CD14-positive monocyte (primary cell): ENCODE measurements around the gene RHOT2. TPM values are rescaled to one million over a fixed set of nuclear protein-coding genes. Genes with fewer than 3 reads are reported as not detected.

ENCODE experiments used
- DNase-seq, 3 donors: peaks; one replicate each; pipeline ENCODE4 v3.0.0-alpha.2; 2011 to 2022
- H2AFZ ChIP-seq: 2 replicates; pipeline ENCODE4 v1.6.0; 2012; ENCODE audit warnings: mild to moderate bottlenecking, low read depth, low read length, inconsistent platforms; ENCODE audit not compliant: insufficient read depth, poor library complexity, severe bottlenecking
- H3K27ac ChIP-seq, 2 donors: 1 replicate in 1 of 2; 2 replicates in 1 of 2; pipeline ENCODE4 v1.5.1; 2012 to 2013; ENCODE audit warnings: low read length in 2 of 2, control low read depth in 1 of 2, inconsistent platforms in 1 of 2, low read depth in 1 of 2, mild to moderate bottlenecking in 1 of 2
- H3K27me3 ChIP-seq, 2 donors: one replicate each; pipeline versions ENCODE4 v1.6.0 to v1.6.1; 2011 to 2013; ENCODE audit warnings: low read length in 2 of 2; ENCODE audit not compliant: control insufficient read depth in 2 of 2, insufficient read depth in 2 of 2
- H3K36me3 ChIP-seq, 2 donors: replicated peaks in 1 of 2; 1 replicate in 1 of 2; 2 replicates in 1 of 2; pipeline versions ENCODE4 v1.5.1 to v1.6.1; 2012 to 2013; ENCODE audit warnings: low read length in 2 of 2, control low read depth in 1 of 2, inconsistent platforms in 1 of 2, mild to moderate bottlenecking in 1 of 2; ENCODE audit not compliant: insufficient read depth in 2 of 2, control insufficient read depth in 1 of 2
- H3K4me1 ChIP-seq, 2 donors: 1 replicate in 1 of 2; 2 replicates in 1 of 2; pipeline versions ENCODE4 v1.5.1 to v1.6.1; 2012 to 2013; ENCODE audit warnings: low read length in 2 of 2, control low read depth in 1 of 2, inconsistent platforms in 1 of 2, mild to moderate bottlenecking in 1 of 2, moderate library complexity in 1 of 2; ENCODE audit not compliant: insufficient read depth in 2 of 2, control insufficient read depth in 1 of 2
- H3K4me2 ChIP-seq: replicated peaks from 2 replicates; pipeline ENCODE3; 2012; ENCODE audit warnings: low read length, moderate library complexity, mild to moderate bottlenecking; ENCODE audit not compliant: poor library complexity, severe bottlenecking; ENCODE audit errors: extremely low read depth
- H3K4me3 ChIP-seq, 3 experiments: fragments of 200-600 bp in 1 of 3; sonication (generic) in 1 of 3; replicated peaks in 1 of 3; 1 replicate in 2 of 3; 2 replicates in 1 of 3; pipeline ENCODE4 v1.5.1; 2011 to 2013; ENCODE audit warnings: low read length in 3 of 3, mild to moderate bottlenecking in 3 of 3, control low read depth in 2 of 3, low read depth in 2 of 3, inconsistent platforms in 1 of 3, moderate library complexity in 1 of 3
- H3K79me2 ChIP-seq: 2 replicates; pipeline ENCODE4 v1.6.0; 2012; ENCODE audit warnings: mild to moderate bottlenecking, control low read depth, inconsistent platforms, low read length, moderate library complexity; ENCODE audit not compliant: insufficient read depth
- H3K9ac ChIP-seq: 2 replicates; pipeline ENCODE4 v1.6.0; 2017; ENCODE audit warnings: low read length, mild to moderate bottlenecking; ENCODE audit not compliant: insufficient read depth, poor library complexity, severe bottlenecking
- H3K9me3 ChIP-seq, 2 donors: replicated peaks in 1 of 2; 1 replicate in 1 of 2; 2 replicates in 1 of 2; pipeline versions ENCODE4 v1.5.1 to v1.6.1; 2012 to 2013; ENCODE audit warnings: low read length in 2 of 2, control low read depth in 1 of 2; ENCODE audit not compliant: control insufficient read depth in 1 of 2, insufficient read depth in 1 of 2
- H4K20me1 ChIP-seq: 2 replicates; pipeline ENCODE4 v1.6.0; 2012; ENCODE audit warnings: mild to moderate bottlenecking, low read length, control low read depth, moderate library complexity; ENCODE audit not compliant: insufficient read depth
- H3K27ac Mint-ChIP-seq, 7 donors: one replicate each; pipeline ENCODE4 v1.8.0; 2020; ENCODE audit warnings: mild to moderate bottlenecking in 7 of 7, mixed read lengths in 7 of 7, moderate library complexity in 6 of 7, inconsistent platforms in 2 of 7
- H3K27me3 Mint-ChIP-seq, 3 donors: one replicate each; pipeline ENCODE4 v1.8.0; 2021 to 2022; ENCODE audit warnings: low read depth in 3 of 3, mild to moderate bottlenecking in 3 of 3, mixed read lengths in 3 of 3, moderate library complexity in 3 of 3, inconsistent platforms in 1 of 3
- H3K36me3 Mint-ChIP-seq, 2 donors: one replicate each; pipeline ENCODE4 v1.8.0; 2020; ENCODE audit warnings: mixed read lengths in 2 of 2, inconsistent platforms in 1 of 2, mild to moderate bottlenecking in 1 of 2
- H3K4me1 Mint-ChIP-seq: one replicate; pipeline ENCODE4 v1.8.0; 2020; ENCODE audit warnings: mild to moderate bottlenecking, mixed read lengths
- H3K4me3 Mint-ChIP-seq, 2 donors: one replicate each; pipeline ENCODE4 v1.8.0; 2020; ENCODE audit warnings: mild to moderate bottlenecking in 2 of 2, mixed read lengths in 2 of 2, moderate library complexity in 1 of 2
- H3K9me3 Mint-ChIP-seq, 7 donors: one replicate each; pipeline ENCODE4 v1.8.0; 2020 to 2022; ENCODE audit warnings: mixed read lengths in 7 of 7, mild to moderate bottlenecking in 6 of 7, moderate library complexity in 6 of 7, inconsistent platforms in 2 of 7
- CTCF ChIP-seq: fragments of 200-600 bp; IDR thresholded peaks from one replicate; pipeline ENCODE4 v1.8.0; 2022; ENCODE audit warnings: antibody characterized with exemption, mild to moderate bottlenecking
- WGBS: methylation state at CpG from one replicate; pipeline ENCODE4 v1.1.5; 2013; ENCODE audit warnings: missing lambda C conversion rate; ENCODE audit not compliant: insufficient coverage; 5-methylcytosine and 5-hydroxymethylcytosine counted together
- intact Hi-C, 2 donors: fragments of 100-400 bp; cut with micrococcal nuclease; formaldehyde crosslinking; loops; one replicate each; pipeline versions ENCODE4 v1.15.0 to v1.15.1; 2023
- polyA plus RNA-seq, 3 donors: library from polyadenylated mRNA; depleted of rRNA in 1 of 3; unstranded in 2 of 3; stranded (reverse) in 1 of 3; fragments of 300-500 nt in 2 of 3; fragments of >200 nt in 1 of 3; fragmentation: Illumina TruSeq in 2 of 3; gene quantifications; 1 replicate in 2 of 3; 2 replicates in 1 of 3; pipeline ENCODE4 v1.2.3, GENCODE V29; 2012 to 2021

The RHOT2 gene
- polyA plus RNA-seq, 3 donors, result 25.4 to 276 (median 26.3) TPM

DNA sequence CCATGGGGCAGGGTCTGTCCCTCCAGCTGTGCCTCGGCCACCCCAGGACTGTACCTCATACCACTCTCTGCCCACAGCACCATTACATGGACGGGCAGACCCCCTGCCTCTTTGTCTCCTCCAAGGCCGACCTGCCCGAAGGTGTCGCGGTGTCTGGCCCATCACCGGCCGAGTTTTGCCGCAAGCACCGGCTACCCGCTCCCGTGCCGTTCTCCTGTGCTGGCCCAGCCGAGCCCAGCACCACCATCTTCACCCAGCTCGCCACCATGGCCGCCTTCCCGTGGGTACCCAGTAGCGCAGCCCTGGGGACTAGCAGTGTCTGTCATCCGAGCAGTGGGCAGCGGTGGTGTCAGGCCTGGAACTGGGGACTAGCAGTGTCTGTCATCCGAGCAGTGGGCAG lies 4.9 kb downstream of the RHOT2 start:
- Histone ChIP-seq H3K27me3 (peaks cover 3 to 30% of the 10 kb centered on the region in 2 donors), H3K9me3 (no peaks in the 10 kb centered on the region), H3K79me2 (peaks cover 20% of the 10 kb centered on the region), H3K4me2 (no peak overlapping the region), H2AFZ (no peak overlapping the region), H3K9ac (no peak overlapping the region), H3K4me1 (peaks cover 18 to 25% of the 10 kb centered on the region in 2 donors), H3K36me3 (peaks cover 48 to 50% of the 10 kb centered on the region in 2 donors), H4K20me1 (peaks cover 60% of the 10 kb centered on the region), H3K4me3 (no peak overlapping the region), H3K27ac (no peak overlapping the region)
- Mint-ChIP-seq H3K9me3 (peaks cover 0 to 5% (median 0%) of the 10 kb centered on the region in 7 donors), H3K36me3 (peaks cover 30 to 47% of the 10 kb centered on the region in 2 donors), H3K27me3 (peaks cover 20 to 32% (median 23%) of the 10 kb centered on the region in 3 donors), H3K27ac (no peak overlapping the region), H3K4me3 (no peak overlapping the region), H3K4me1 (peaks cover 15% of the 10 kb centered on the region)
- 97% methylated on average over 21 of the region's 21 CpGs for WGBS
- no peak for DNase-seq
- TF ChIP-seq CTCF, result no peak
- intact Hi-C loops, result no loop called here

DNA sequence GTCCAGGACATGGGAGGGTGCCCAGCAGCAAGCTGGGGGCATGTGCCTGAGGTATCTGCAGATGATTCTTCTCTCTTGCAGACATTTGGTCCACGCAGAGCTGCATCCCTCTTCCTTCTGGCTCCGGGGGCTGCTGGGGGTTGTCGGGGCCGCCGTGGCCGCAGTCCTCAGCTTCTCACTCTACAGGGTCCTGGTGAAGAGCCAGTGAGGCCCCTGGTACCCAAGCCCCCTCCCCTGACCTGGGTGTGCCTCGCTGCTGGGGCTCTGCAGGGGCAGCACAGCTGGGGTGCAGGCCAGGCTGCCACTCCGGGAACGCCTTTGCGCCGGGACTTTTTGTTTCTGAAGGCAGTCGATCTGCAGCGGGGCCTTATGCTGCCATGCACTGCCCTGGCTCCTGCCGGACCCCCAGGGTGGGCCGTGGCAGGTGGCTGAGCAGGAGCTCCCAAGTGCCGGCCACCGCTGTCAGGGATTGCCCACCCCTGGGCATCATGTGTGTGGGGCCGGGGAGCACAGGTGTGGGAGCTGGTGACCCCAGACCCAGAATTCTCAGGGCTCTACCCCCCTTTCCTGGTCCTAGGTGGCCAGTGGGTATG lies 5.6 kb downstream of the RHOT2 start:
- H4K20me1 ChIP-seq, result peaks cover 59% of the 10 kb centered on the region
- H3K27ac ChIP-seq, result no peak overlapping the region
- no peaks in the 10 kb centered on the region for H3K9me3 ChIP-seq
- peaks cover 48 to 50% of the 10 kb centered on the region in 2 donors for H3K36me3 ChIP-seq
- no peak overlapping the region for H3K4me2 ChIP-seq
- DNase-seq, result no peak
- H3K27me3 ChIP-seq, result peaks cover 3 to 30% of the 10 kb centered on the region in 2 donors
- intact Hi-C loops, result no loop called here
- WGBS, result 93% methylated on average over 17 of the region's 18 CpGs
- Mint-ChIP-seq H3K27ac (no peak overlapping the region), H3K36me3 (peaks cover 30 to 47% of the 10 kb centered on the region in 2 donors), H3K27me3 (peaks cover 20 to 37% (median 23%) of the 10 kb centered on the region in 3 donors), H3K4me1 (peaks cover 15% of the 10 kb centered on the region), H3K9me3 (peaks cover 0 to 5% (median 0%) of the 10 kb centered on the region in 7 donors), H3K4me3 (no peak overlapping the region)
- no peak overlapping the region for H3K4me3 ChIP-seq
- TF ChIP-seq CTCF, result no peak
- H3K79me2 ChIP-seq, result peaks cover 16% of the 10 kb centered on the region
- no peak overlapping the region for H2AFZ ChIP-seq
- peaks cover 16 to 22% of the 10 kb centered on the region in 2 donors for H3K4me1 ChIP-seq
- no peak overlapping the region for H3K9ac ChIP-seq
